MM.1S (cell line): ENCODE data around the gene TLE5.

Experiments
- DNase-seq: peaks from one replicate; pipeline ENCODE4 v3.0.0-alpha.2; 2015
- H2AFZ ChIP-seq: fragments of 300-600 bp; sonication (generic); 2 replicates; pipeline ENCODE4 v1.6.0; 2016; ENCODE audit warnings: antibody characterized with exemption, low read length
- H3F3A ChIP-seq: fragments of 300-600 bp; sonication (generic); 2 replicates; pipeline ENCODE4 v1.6.1; 2016; ENCODE audit warnings: mild to moderate bottlenecking, antibody characterized with exemption, low read length, moderate library complexity, mixed read lengths; ENCODE audit not compliant: insufficient read depth
- H3K27ac ChIP-seq: fragments of 300-600 bp; sonication (generic); 2 replicates; pipeline ENCODE4 v1.5.1; 2016; ENCODE audit warnings: mild to moderate bottlenecking, low read length
- H3K27me3 ChIP-seq: fragments of 300-600 bp; sonication (generic); replicated peaks from 2 replicates; pipeline ENCODE4 v1.6.0; 2016; ENCODE audit warnings: low read length; ENCODE audit not compliant: insufficient read depth
- H3K36me3 ChIP-seq: fragments of 300-600 bp; sonication (generic); replicated peaks from 2 replicates; pipeline ENCODE4 v1.6.1; 2016; ENCODE audit warnings: mild to moderate bottlenecking, low read length, mixed read lengths; ENCODE audit not compliant: insufficient read depth
- H3K4me1 ChIP-seq: fragments of 300-600 bp; sonication (generic); 2 replicates; pipeline ENCODE4 v1.6.1; 2016; ENCODE audit warnings: low read length, mixed read lengths
- H3K4me2 ChIP-seq: fragments of 300-600 bp; sonication (generic); 2 replicates; pipeline ENCODE4 v1.6.0; 2016; ENCODE audit warnings: low read depth, low read length
- H3K4me3 ChIP-seq: fragments of 300-600 bp; sonication (generic); 2 replicates; pipeline ENCODE4 v1.5.1; 2016; ENCODE audit warnings: low read length, mixed read lengths
- H3K79me2 ChIP-seq: fragments of 300-600 bp; sonication (generic); 2 replicates; pipeline ENCODE4 v1.6.1; 2016; ENCODE audit warnings: mixed run types, low read length, mixed read lengths
- H3K9ac ChIP-seq: fragments of 300-600 bp; sonication (generic); 2 replicates; pipeline ENCODE4 v1.6.1; 2016; ENCODE audit warnings: low read length, mixed read lengths
- H3K9me2 ChIP-seq: fragments of 300-600 bp; sonication (generic); replicated peaks from 2 replicates; pipeline ENCODE4 v1.6.1; 2016; ENCODE audit warnings: mild to moderate bottlenecking, low read length, mixed read lengths; ENCODE audit not compliant: insufficient read depth
- H3K9me3 ChIP-seq: fragments of 300-600 bp; sonication (generic); replicated peaks from 2 replicates; pipeline ENCODE4 v1.6.1; 2016; ENCODE audit warnings: mild to moderate bottlenecking, low read length, mixed read lengths; ENCODE audit not compliant: insufficient read depth
- H4K20me1 ChIP-seq: fragments of 300-600 bp; sonication (generic); 2 replicates; pipeline ENCODE4 v1.6.1; 2016; ENCODE audit warnings: mild to moderate bottlenecking, low read length, moderate library complexity, mixed read lengths; ENCODE audit not compliant: insufficient read depth
- CTCF ChIP-seq: fragments of 300-600 bp; sonication (generic); IDR thresholded peaks from 2 replicates; pipeline ENCODE4 v1.5.1; 2016; ENCODE audit warnings: antibody characterized with exemption, low read length, mixed read lengths
- EZH2 ChIP-seq: fragments of 300-600 bp; sonication (generic); optimal IDR thresholded peaks from 2 replicates; pipeline ENCODE3; 2017; ENCODE audit warnings: low read depth, mild to moderate bottlenecking, antibody characterized with exemption, low read length, mixed read lengths
- EZH2phosphoT487 ChIP-seq: fragments of 300-600 bp; sonication (generic); IDR thresholded peaks from 2 replicates; pipeline ENCODE4 v1.6.1; 2018; ENCODE audit warnings: antibody characterized with exemption, low read length

Gene TLE5

GRCh38 chr19:3087769-3088168 is 25.5 kb upstream of the TLE5 start:
- H2AFZ ChIP-seq, result no peak overlapping the region
- no peak overlapping the region for H3K4me3 ChIP-seq
- H3K9me3 ChIP-seq, result no peaks in the 10 kb centered on the region
- H3K4me2 ChIP-seq, result no peak overlapping the region
- no peaks in the 10 kb centered on the region for H3F3A ChIP-seq
- H3K4me1 ChIP-seq, result no peaks in the 10 kb centered on the region
- no peak for DNase-seq
- no peak overlapping the region for H3K9ac ChIP-seq
- no peaks in the 10 kb centered on the region for H4K20me1 ChIP-seq
- TF ChIP-seq EZH2 (no peak), EZH2phosphoT487 (no peak), CTCF (no peak)
- no peaks in the 10 kb centered on the region for H3K9me2 ChIP-seq
- peaks cover 85% of the 10 kb centered on the region for H3K27me3 ChIP-seq
- H3K36me3 ChIP-seq, result no peaks in the 10 kb centered on the region
- no peaks in the 10 kb centered on the region for H3K79me2 ChIP-seq
- no peak overlapping the region for H3K27ac ChIP-seq

- no peak for TF ChIP-seq EZH2phosphoT487
- TF ChIP-seq CTCF, result no peak
- no peak for TF ChIP-seq EZH2
- Histone ChIP-seq H4K20me1 (no peaks in the 10 kb centered on the region), H3K4me3 (no peak overlapping the region), H3K9ac (no peak overlapping the region), H3K9me3 (no peaks in the 10 kb centered on the region), H3K4me1 (no peaks in the 10 kb centered on the region), H3K79me2 (no peaks in the 10 kb centered on the region), H3K27me3 (peaks cover 82% of the 10 kb centered on the region), H3K27ac (no peak overlapping the region), H3K4me2 (no peak overlapping the region), H3K36me3 (no peaks in the 10 kb centered on the region), H3K9me2 (no peaks in the 10 kb centered on the region), H3F3A (no peaks in the 10 kb centered on the region), H2AFZ (no peak overlapping the region)
- no peak for DNase-seq
Observed at GRCh38 chr19:3084943-3085342, 22.6 kb upstream of the TLE5 start.

GRCh38 chr19:3083964-3084363 is 21.7 kb upstream of the TLE5 start:
- TF ChIP-seq EZH2 (no peak), CTCF (no peak), EZH2phosphoT487 (no peak)
- Histone ChIP-seq H3K27me3 (peaks cover 82% of the 10 kb centered on the region), H3K9me2 (no peaks in the 10 kb centered on the region), H2AFZ (no peak overlapping the region), H3K4me3 (no peak overlapping the region), H3K4me1 (no peaks in the 10 kb centered on the region), H3K9ac (no peak overlapping the region), H3K36me3 (no peaks in the 10 kb centered on the region), H3K79me2 (no peaks in the 10 kb centered on the region), H3F3A (no peaks in the 10 kb centered on the region), H4K20me1 (no peaks in the 10 kb centered on the region), H3K27ac (no peak overlapping the region), H3K9me3 (no peaks in the 10 kb centered on the region), H3K4me2 (no peak overlapping the region)
- DNase-seq, result no peak
